ENCODE measurements around the gene SCIN. TPM values are rescaled to one million over a fixed set of nuclear protein-coding genes. Genes with fewer than 3 reads are reported as not detected.

Gene SCIN
- total and polyA plus RNA-seq, 2 experiments from 2014 or later = 0.02 to 0.66 TPM

DNA sequence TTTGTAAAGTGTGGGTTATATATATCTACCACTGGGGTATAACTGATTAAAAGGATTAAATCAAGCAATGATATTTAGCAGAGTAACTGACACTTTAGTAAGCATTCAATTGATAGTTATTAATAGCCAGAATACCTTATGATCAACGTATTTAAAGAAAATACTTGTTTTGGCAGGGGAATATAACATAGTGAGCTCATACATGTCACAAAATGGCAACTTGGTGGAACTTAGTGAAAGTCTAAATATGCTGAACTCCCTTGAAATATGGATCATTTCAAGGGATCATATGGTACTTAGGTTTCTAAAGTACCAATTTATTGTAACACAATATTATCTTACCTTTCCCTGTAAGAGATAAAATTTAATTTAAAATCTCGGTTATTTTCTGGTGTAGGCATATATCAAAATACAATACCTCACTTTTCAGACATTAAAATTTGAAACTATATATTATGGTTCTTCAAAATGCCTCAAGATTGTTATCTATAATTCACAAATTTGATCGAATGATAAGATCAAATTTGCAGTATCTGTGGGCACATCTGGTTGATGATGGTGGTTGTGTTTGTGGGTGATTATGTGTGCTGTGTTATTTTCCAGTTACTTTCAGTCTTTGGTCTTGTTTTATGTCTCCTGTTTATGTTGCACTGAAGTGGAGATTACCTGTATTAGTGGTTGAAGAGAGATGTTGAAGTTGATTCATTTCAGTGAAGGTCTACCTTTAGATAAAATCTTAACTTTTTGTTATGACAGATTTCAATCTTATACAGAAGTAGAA is 122.1 kb downstream of the SCIN start:
- DNase-seq (ENCODE audit: low read depth in 1 of 2, low spot score in 1 of 2) = no peak
- Histone ChIP-seq H3K4me3 (no peak overlapping the region), H3K36me3 (no peaks in the 10 kb centered on the region), H3K4me1 (ENCODE audit: low read depth) (no peaks in the 10 kb centered on the region), H3K9me3 (ENCODE audit: low read depth) (no peaks in the 10 kb centered on the region), H3K27me3 (no peaks in the 10 kb centered on the region), H3K27ac (no peak overlapping the region)
- TF ChIP-seq, protein P1, sequence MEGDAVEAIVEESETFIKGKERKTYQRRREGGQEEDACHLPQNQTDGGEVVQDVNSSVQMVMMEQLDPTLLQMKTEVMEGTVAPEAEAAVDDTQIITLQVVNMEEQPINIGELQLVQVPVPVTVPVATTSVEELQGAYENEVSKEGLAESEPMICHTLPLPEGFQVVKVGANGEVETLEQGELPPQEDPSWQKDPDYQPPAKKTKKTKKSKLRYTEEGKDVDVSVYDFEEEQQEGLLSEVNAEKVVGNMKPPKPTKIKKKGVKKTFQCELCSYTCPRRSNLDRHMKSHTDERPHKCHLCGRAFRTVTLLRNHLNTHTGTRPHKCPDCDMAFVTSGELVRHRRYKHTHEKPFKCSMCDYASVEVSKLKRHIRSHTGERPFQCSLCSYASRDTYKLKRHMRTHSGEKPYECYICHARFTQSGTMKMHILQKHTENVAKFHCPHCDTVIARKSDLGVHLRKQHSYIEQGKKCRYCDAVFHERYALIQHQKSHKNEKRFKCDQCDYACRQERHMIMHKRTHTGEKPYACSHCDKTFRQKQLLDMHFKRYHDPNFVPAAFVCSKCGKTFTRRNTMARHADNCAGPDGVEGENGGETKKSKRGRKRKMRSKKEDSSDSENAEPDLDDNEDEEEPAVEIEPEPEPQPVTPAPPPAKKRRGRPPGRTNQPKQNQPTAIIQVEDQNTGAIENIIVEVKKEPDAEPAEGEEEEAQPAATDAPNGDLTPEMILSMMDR (IDR thresholded peaks at IDR 0.05; ENCODE audit: low read depth, low read length) = no peak

DNA sequence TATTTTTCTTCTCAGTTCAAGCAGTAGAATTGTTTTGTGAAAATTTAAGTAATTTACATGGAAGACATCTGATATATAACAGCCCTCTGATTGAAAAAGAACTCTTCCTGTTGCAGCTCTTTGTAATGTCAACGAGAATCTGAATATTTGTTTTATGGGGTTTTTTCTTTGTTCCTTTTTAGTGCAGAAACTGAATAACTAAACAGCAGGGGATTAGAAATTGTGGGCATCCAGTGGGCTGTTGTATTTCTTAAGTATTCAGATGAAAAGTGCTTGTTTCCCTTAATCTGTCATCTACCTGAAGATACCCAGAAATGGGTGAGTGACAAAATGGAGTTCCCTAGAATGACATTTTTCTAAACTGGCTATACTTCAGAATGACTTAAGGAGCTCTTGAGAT is 124.3 kb downstream of the SCIN start:
- Histone ChIP-seq H3K36me3 (no peaks in the 10 kb centered on the region), H3K27me3 (no peaks in the 10 kb centered on the region), H3K27ac (no peak overlapping the region), H3K4me1 (ENCODE audit: low read depth) (no peaks in the 10 kb centered on the region), H3K4me3 (no peak overlapping the region), H3K9me3 (ENCODE audit: low read depth) (no peaks in the 10 kb centered on the region)
- TF ChIP-seq, protein P1 (IDR thresholded peaks at IDR 0.05; ENCODE audit: low read depth, low read length) = no peak
- DNase-seq (ENCODE audit: low read depth in 1 of 2, low spot score in 1 of 2) = no peak

DNA sequence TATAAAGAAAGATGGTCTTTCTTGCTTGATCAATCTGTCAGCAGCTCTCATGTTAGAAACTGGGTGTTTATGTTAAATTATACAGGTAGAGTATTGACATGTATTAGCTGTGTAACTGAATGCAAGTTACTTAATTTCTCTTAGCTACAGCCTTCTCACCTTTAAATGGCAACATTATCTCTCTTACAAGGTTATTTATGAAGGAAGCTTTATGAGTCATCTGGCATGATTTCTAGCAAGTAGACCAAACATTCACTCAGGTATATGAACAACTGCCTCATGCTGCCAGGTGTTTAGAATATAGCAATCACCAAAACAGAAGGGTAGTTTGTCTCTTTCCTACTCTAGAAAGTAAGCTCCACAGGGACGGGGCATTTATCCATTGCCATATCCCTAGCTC is 125.4 kb downstream of the SCIN start:
- TF ChIP-seq, protein P1 (IDR thresholded peaks at IDR 0.05; ENCODE audit: low read depth, low read length) = no peak
- H3K27ac ChIP-seq = no peak overlapping the region
- H3K4me3 ChIP-seq = no peak overlapping the region
- H3K4me1 ChIP-seq (ENCODE audit: low read depth) = no peaks in the 10 kb centered on the region
- DNase-seq (ENCODE audit: low read depth in 1 of 2, low spot score in 1 of 2) = no peak
- no peaks in the 10 kb centered on the region for H3K9me3 ChIP-seq (ENCODE audit: low read depth)
- H3K27me3 ChIP-seq = no peaks in the 10 kb centered on the region
- H3K36me3 ChIP-seq = no peaks in the 10 kb centered on the region

DNA sequence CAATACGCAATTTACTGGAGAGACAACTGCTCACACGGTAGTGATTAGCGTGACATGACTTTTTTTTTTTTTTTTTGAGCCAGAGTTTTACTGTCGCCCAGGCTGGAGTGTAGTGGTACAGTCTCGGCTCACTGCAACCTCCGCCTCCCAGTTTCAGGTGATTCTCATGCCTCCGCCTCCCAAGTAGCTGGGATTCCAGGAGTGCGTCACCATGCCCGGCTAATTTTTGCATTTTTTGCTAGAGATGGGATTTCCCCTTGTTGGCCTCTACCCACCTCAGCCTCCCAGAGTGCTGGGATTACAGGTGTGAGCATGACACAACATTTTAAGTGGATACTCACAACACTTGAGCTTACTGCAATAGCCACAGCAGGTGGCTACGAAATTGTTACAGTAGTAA is 128.8 kb downstream of the SCIN start:
- Histone ChIP-seq H3K27ac (no peak overlapping the region), H3K36me3 (no peaks in the 10 kb centered on the region), H3K4me3 (no peak overlapping the region), H3K4me1 (ENCODE audit: low read depth) (no peaks in the 10 kb centered on the region), H3K9me3 (ENCODE audit: low read depth) (no peaks in the 10 kb centered on the region), H3K27me3 (no peaks in the 10 kb centered on the region)
- TF ChIP-seq, protein P1 (IDR thresholded peaks at IDR 0.05; ENCODE audit: low read depth, low read length) = no peak
- DNase-seq (ENCODE audit: low read depth in 1 of 2, low spot score in 1 of 2) = no peak

DNA sequence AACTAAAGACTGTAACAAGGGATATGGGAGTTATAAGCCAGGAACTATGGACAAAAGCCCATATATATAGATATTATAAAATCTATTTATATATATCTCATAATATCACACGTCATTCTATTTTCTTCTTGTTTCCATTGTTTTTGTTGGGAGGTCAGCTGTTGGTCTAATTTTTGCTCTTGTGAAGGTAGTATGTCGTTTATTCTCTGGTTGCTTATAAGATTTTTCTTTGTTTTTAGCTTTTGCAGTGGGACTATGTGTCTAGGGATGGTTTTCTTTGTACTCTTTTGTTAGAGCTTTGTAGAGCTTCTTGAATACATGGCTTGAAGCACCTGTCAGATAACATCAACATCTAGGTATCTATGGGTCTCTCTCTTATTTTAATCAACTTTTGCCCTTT is 130.9 kb downstream of the SCIN start:
- H3K27ac ChIP-seq = no peak overlapping the region
- TF ChIP-seq, protein P1 (IDR thresholded peaks at IDR 0.05; ENCODE audit: low read depth, low read length) = no peak
- H3K9me3 ChIP-seq (ENCODE audit: low read depth) = no peaks in the 10 kb centered on the region
- no peaks in the 10 kb centered on the region for H3K27me3 ChIP-seq
- no peak for DNase-seq (ENCODE audit: low read depth in 1 of 2, low spot score in 1 of 2)
- no peaks in the 10 kb centered on the region for H3K36me3 ChIP-seq
- no peaks in the 10 kb centered on the region for H3K4me1 ChIP-seq (ENCODE audit: low read depth)
- H3K4me3 ChIP-seq = no peak overlapping the region

All from cardiac muscle cell (in vitro differentiated cells and primary cell).